Transverse colon (tissue), 3 donors: ENCODE data around the gene HLA-A.

ENCODE experiments used
- EP300 ChIP-seq: sonication (generic); formaldehyde crosslinking; IDR thresholded peaks from one replicate; pipeline ENCODE4 v1.6.1; 2017; ENCODE audit warnings: antibody characterized with exemption, low read depth
- POLR2A ChIP-seq: fragments of 450-650 bp; IDR thresholded peaks from one replicate; pipeline ENCODE4 v1.6.1; 2016; ENCODE audit warnings: antibody characterized with exemption, mild to moderate bottlenecking, moderate library complexity
- TF ChIP-seq, protein P1 (sequence below), 5 experiments: fragments of 200-600 bp in 3 of 5; fragments of 450-650 bp in 2 of 5; sonication (generic) in 3 of 5; IDR thresholded peaks; 1 replicate in 2 of 5; 2 replicates in 3 of 5; pipeline ENCODE4 v1.5.1; 2016 to 2017; ENCODE audit warnings: antibody characterized with exemption in 5 of 5, inconsistent platforms in 3 of 5, mild to moderate bottlenecking in 2 of 5, moderate library complexity in 1 of 5

DNA sequence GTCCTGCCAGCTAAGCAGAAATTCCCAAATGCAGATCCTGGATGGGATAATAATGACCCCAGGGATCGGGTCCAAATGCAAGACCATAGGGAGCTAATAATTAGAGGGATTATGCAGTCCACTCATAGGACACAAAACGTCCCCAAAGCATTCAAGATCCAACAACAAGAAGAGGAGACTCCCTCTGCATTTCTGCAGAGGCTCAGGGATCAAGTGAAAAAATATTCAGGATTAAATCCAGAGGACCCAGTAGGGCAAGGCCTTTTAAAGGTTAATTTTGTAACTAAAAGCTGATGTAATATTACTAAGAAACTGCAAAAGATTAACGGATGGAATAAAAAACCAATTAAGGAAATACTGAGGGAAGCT is 22.2 kb downstream of the HLA-A start:
- TF ChIP-seq POLR2A (no peak), EP300 (no peak)
- TF ChIP-seq, protein P1, sequence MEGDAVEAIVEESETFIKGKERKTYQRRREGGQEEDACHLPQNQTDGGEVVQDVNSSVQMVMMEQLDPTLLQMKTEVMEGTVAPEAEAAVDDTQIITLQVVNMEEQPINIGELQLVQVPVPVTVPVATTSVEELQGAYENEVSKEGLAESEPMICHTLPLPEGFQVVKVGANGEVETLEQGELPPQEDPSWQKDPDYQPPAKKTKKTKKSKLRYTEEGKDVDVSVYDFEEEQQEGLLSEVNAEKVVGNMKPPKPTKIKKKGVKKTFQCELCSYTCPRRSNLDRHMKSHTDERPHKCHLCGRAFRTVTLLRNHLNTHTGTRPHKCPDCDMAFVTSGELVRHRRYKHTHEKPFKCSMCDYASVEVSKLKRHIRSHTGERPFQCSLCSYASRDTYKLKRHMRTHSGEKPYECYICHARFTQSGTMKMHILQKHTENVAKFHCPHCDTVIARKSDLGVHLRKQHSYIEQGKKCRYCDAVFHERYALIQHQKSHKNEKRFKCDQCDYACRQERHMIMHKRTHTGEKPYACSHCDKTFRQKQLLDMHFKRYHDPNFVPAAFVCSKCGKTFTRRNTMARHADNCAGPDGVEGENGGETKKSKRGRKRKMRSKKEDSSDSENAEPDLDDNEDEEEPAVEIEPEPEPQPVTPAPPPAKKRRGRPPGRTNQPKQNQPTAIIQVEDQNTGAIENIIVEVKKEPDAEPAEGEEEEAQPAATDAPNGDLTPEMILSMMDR (IDR thresholded peaks at IDR 0.05): peak in 1 of 5 experiments; percentile 16
